Osteoblast (primary cell): ENCODE data around the gene CAB39L. TPM values are rescaled to one million over a fixed set of nuclear protein-coding genes. Genes with fewer than 3 reads are reported as not detected.
A peak's percentile ranks its signal among the peaks of the same experiment; 100 is the strongest.

Experiments
- DNase-seq: peaks from one replicate; pipeline ENCODE4 v3.0.0; 2011; ENCODE audit warnings: low spot score, mixed read lengths; ENCODE audit not compliant: insufficient read length; ENCODE audit errors: missing footprints
- H2AFZ ChIP-seq: 2 replicates; pipeline ENCODE4 v1.6.0; 2011; ENCODE audit warnings: mild to moderate bottlenecking, low read length
- H3K27ac ChIP-seq: 2 replicates; pipeline ENCODE4 v1.5.1; 2011; ENCODE audit warnings: mild to moderate bottlenecking, low read depth, low read length, moderate library complexity
- H3K27me3 ChIP-seq: 2 replicates; pipeline ENCODE4 v1.6.0; 2012; ENCODE audit warnings: mild to moderate bottlenecking, control low read depth, inconsistent platforms, low read length, moderate library complexity; ENCODE audit not compliant: insufficient read depth
- H3K36me3 ChIP-seq: 2 replicates; pipeline ENCODE4 v1.5.1; 2011; ENCODE audit warnings: mild to moderate bottlenecking, low read length, control low read depth, moderate library complexity; ENCODE audit not compliant: insufficient read depth
- H3K4me1 ChIP-seq: 2 replicates; pipeline ENCODE4 v1.5.1; 2011; ENCODE audit warnings: mild to moderate bottlenecking, low read length, control low read depth, moderate library complexity; ENCODE audit not compliant: insufficient read depth
- H3K4me2 ChIP-seq: 2 replicates; pipeline ENCODE4 v1.6.0; 2011; ENCODE audit warnings: mild to moderate bottlenecking, low read length; ENCODE audit not compliant: insufficient read depth
- H3K4me3 ChIP-seq: fragments of 200-600 bp; sonication (generic); 3 replicates; pipeline ENCODE4 v1.5.1; 2012; ENCODE audit warnings: mild to moderate bottlenecking, low read length, inconsistent platforms; ENCODE audit not compliant: insufficient read depth
- H3K79me2 ChIP-seq: 2 replicates; pipeline ENCODE4 v1.6.0; 2012; ENCODE audit warnings: mild to moderate bottlenecking, low read length, control low read depth, inconsistent platforms; ENCODE audit not compliant: insufficient read depth
- H3K9me3 ChIP-seq: 2 replicates; pipeline ENCODE4 v1.5.1; 2011; ENCODE audit warnings: low read depth, low read length, control low read depth
- H4K20me1 ChIP-seq: 2 replicates; pipeline ENCODE4 v1.6.0; 2012; ENCODE audit warnings: mild to moderate bottlenecking, low read length, control low read depth; ENCODE audit not compliant: insufficient read depth
- total RNA-seq: library from RNA; depleted of rRNA; stranded (reverse); fragments of >200 nt; gene quantifications from 2 replicates; pipeline ENCODE4 v1.2.3, GENCODE V29; 2012
- TF ChIP-seq, protein P1 (sequence below): IDR thresholded peaks from 2 replicates; pipeline ENCODE4 v1.5.1; 2011; ENCODE audit warnings: mild to moderate bottlenecking, low read depth, low read length, moderate library complexity; ENCODE audit errors: extremely low read depth

CAB39L gene
- total RNA-seq, 1 donor, result 12.3 TPM

DNA sequence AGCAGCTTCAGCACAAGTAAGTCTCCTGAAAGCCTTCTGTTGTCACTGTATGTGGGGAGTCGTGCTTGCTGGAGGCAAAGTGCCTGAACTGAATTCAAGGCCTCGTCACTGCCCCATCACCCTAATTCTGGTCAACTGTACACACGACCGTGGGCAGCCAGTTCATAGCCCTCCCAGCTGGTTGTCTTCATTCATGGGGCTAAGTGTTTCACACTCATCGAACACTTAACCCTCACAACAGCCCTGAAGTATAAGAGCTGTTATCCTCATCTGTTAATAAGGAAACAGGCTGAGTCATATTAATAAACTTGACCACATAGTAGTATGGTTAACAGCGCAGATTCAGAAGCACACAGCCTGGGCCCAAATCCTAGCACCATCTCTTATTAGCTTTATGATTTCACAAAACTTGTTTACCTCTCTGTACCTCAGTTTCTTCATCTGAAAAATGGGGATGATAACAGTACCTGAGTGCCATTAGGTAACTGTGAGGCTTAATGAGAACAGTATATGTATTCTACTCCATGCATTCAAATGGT is 129.5 kb downstream of the CAB39L start:
- Histone ChIP-seq H3K36me3 (no peaks in the 10 kb centered on the region), H3K79me2 (no peaks in the 10 kb centered on the region), H3K9me3 (no peaks in the 10 kb centered on the region), H2AFZ (peak overlapping the region; percentile 44), H3K27ac (peak overlapping the region; percentile 89), H4K20me1 (no peaks in the 10 kb centered on the region), H3K4me2 (peak overlapping the region; percentile 26), H3K4me3 (no peak overlapping the region), H3K4me1 (peaks cover 17% of the 10 kb centered on the region), H3K27me3 (no peaks in the 10 kb centered on the region)
- no peak for DNase-seq
- TF ChIP-seq, protein P1, sequence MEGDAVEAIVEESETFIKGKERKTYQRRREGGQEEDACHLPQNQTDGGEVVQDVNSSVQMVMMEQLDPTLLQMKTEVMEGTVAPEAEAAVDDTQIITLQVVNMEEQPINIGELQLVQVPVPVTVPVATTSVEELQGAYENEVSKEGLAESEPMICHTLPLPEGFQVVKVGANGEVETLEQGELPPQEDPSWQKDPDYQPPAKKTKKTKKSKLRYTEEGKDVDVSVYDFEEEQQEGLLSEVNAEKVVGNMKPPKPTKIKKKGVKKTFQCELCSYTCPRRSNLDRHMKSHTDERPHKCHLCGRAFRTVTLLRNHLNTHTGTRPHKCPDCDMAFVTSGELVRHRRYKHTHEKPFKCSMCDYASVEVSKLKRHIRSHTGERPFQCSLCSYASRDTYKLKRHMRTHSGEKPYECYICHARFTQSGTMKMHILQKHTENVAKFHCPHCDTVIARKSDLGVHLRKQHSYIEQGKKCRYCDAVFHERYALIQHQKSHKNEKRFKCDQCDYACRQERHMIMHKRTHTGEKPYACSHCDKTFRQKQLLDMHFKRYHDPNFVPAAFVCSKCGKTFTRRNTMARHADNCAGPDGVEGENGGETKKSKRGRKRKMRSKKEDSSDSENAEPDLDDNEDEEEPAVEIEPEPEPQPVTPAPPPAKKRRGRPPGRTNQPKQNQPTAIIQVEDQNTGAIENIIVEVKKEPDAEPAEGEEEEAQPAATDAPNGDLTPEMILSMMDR, result no peak

DNA sequence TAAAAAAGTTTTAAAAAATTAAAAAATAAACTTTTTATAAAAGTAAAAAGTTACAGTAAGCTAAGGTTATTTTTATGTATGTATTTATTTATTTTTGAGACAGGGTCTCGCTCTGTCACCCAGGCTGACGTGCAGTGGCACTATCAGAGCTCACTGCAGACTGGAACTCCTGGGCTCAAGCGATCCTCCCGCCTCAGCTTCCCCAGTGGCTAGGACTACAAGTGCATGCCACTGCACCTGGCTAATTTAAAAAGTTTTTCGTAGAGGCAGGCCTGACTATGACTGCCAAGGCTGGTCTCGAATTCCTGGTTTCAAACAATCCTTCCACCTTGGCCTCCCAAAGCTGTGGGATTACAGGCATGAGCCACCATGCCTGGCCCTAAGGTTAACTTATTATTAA is 132.0 kb downstream of the CAB39L start:
- Histone ChIP-seq H3K27me3 (no peaks in the 10 kb centered on the region), H3K79me2 (no peaks in the 10 kb centered on the region), H3K36me3 (no peaks in the 10 kb centered on the region), H3K4me3 (no peak overlapping the region), H2AFZ (no peak overlapping the region), H3K4me2 (no peak overlapping the region), H4K20me1 (no peaks in the 10 kb centered on the region), H3K9me3 (no peaks in the 10 kb centered on the region), H3K4me1 (peaks cover 39% of the 10 kb centered on the region), H3K27ac (no peak overlapping the region)
- no peak for DNase-seq
- TF ChIP-seq, protein P1, result no peak

DNA sequence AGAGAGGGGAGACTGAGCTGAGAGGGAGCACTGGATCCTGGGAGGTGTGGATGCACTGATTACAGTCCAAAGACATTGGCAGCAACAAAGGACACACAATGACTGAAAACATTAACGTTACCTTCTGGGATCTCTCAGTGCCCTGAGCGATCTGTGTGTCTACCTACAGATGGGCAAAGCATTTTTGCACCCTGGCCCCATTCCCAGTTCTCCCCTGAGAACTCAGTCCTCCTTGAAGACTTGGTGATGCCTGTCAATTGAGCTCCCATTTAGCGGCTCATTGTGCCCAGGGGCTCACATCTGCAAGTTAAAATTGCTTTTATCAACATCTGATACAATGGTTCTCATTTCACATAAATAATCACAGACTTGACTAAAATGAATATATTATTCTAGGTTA is 133.6 kb downstream of the CAB39L start:
- TF ChIP-seq, protein P1, result no peak
- Histone ChIP-seq H3K4me3 (no peak overlapping the region), H3K36me3 (no peaks in the 10 kb centered on the region), H3K4me2 (no peak overlapping the region), H3K27me3 (no peaks in the 10 kb centered on the region), H3K79me2 (no peaks in the 10 kb centered on the region), H3K9me3 (no peaks in the 10 kb centered on the region), H4K20me1 (no peaks in the 10 kb centered on the region), H2AFZ (no peak overlapping the region), H3K4me1 (peaks cover 39% of the 10 kb centered on the region), H3K27ac (no peak overlapping the region)
- no peak for DNase-seq

DNA sequence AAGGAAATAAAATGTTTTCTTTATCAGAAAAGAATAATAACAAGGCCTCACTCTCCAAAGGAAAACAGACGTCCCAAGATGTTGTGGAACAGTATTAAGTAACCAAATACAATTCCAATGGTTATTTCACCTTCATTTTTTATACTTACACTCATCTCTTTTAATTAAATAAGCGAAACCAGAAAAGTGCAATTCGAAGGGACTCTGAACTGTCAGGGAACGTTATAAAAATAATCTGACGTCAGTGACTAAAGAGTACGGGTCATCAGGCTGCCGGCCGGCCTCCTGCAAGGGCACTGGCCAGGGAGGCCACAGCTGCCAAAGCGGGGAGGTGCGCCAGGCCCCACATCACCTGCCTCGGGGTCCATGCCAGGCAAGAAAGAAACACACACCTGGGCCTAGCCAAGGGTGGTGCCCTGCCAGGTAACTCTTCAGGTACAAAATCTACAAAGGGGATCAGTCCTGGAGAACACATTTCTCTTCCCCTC is 134.9 kb downstream of the CAB39L start:
- Histone ChIP-seq H3K4me2 (peak overlapping the region; percentile 61), H2AFZ (peak overlapping the region; percentile 90)
- DNase-seq, result peak; percentile 65

More for the DNA sequence above, 134.9 kb downstream of the CAB39L start:
- Histone ChIP-seq H3K27me3 (no peaks in the 10 kb centered on the region), H3K4me3 (no peak overlapping the region), H3K79me2 (no peaks in the 10 kb centered on the region), H3K36me3 (no peaks in the 10 kb centered on the region), H3K4me1 (peaks cover 26% of the 10 kb centered on the region), H4K20me1 (no peaks in the 10 kb centered on the region), H3K9me3 (no peaks in the 10 kb centered on the region), H3K27ac (peak overlapping the region; percentile 83)
- TF ChIP-seq, protein P1, result no peak
